ENCODE data around the gene TSPYL6. TPM values are rescaled to one million over a fixed set of nuclear protein-coding genes. Genes with fewer than 3 reads are reported as not detected.

The TSPYL6 gene
- total RNA-seq, 1 experiment from 2014 or later: not detected

- intact Hi-C loops (cut with micrococcal nuclease; ENCODE audit: unreplicated experiment): no loop called here
- no peaks in the 10 kb centered on the region for H3K27me3 Mint-ChIP-seq (ENCODE audit: unreplicated experiment)
- TF ChIP-seq CTCF (IDR thresholded peaks at IDR 0.05; ENCODE audit: unreplicated experiment): no peak
- DNase-seq: no peak
- BruUV-seq (replicated peaks): no TSS peak
- no peak overlapping the region for H3K4me3 Mint-ChIP-seq (ENCODE audit: low read depth, unreplicated experiment)
- no peak overlapping the region for H3K27ac Mint-ChIP-seq (ENCODE audit: unreplicated experiment)
- no peaks in the 10 kb centered on the region for H3K9me3 Mint-ChIP-seq (ENCODE audit: low read depth, unreplicated experiment)
- CTCF ChIA-PET: interaction anchor here (1.0 kb wide), 1 partner anchor 46 kb away, joined by 3 read pairs; no protein-coding TSS in a partner anchor
- no peaks in the 10 kb centered on the region for H3K36me3 Mint-ChIP-seq (ENCODE audit: insufficient read depth, unreplicated experiment)
- no peaks in the 10 kb centered on the region for H3K4me1 Mint-ChIP-seq (ENCODE audit: low read depth, unreplicated experiment)
These were observed 2.1 kb upstream of the TSPYL6 start for GRCh38 chr2:54258166-54258565.

DNA sequence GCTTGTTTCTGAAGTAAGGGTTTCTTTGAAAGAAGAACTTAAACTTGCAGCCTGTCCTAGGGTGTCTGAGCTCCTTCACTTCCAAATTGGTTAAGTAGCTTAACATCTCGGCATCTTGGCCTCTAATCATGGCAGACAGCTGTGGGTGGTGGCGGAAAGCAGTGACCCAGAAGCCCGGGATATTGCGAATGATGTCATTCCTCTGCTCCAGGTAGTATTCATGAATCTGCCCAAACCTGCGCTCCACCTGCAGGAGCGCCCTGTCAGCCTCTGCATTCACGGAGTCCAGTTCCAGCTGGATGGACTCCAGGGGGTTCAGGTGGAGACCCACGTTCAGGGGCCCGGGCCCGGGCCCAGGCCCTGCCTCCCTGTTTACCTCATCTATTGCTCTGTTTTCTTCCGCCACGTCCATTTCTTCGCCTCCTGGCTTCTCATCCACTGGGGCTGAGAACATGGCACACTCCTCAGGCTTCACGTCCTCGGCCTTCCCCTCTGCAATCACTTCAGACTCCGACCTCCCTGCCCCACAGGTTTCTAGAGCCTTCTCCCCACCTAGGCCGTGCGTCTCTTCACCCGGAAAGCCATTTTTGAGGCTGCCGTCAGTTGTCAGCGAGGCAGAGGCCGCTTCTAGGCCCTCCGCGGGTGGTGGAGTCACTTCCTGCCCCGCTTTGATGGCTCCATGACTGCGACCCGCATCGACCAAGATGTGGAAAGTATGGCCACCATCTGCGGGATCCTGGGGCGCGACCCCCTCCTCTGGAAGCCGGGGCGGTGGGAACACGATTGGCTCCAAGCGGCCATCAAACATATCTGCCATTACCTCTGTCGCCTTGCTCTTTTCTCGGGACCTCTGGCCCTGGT is 569 bp downstream of the TSPYL6 start:
- Mint-ChIP-seq H3K4me3 (ENCODE audit: low read depth, unreplicated experiment) (no peak overlapping the region), H3K36me3 (ENCODE audit: insufficient read depth, unreplicated experiment) (no peaks in the 10 kb centered on the region), H3K4me1 (ENCODE audit: low read depth, unreplicated experiment) (no peaks in the 10 kb centered on the region), H3K9me3 (ENCODE audit: low read depth, unreplicated experiment) (no peaks in the 10 kb centered on the region), H3K27me3 (ENCODE audit: unreplicated experiment) (no peaks in the 10 kb centered on the region), H3K27ac (ENCODE audit: unreplicated experiment) (no peak overlapping the region)
- CTCF ChIA-PET: interaction anchor here (1.2 kb wide), 1 partner anchor 13 kb away, joined by 14 read pairs; no protein-coding TSS in a partner anchor
- BruUV-seq (replicated peaks): no TSS peak
- no peak for TF ChIP-seq CTCF (IDR thresholded peaks at IDR 0.05; ENCODE audit: unreplicated experiment)
- DNase-seq: no peak
- intact Hi-C loops (cut with micrococcal nuclease; ENCODE audit: unreplicated experiment): no loop called here

GRCh38 chr2:54254180-54254579 is 1.8 kb downstream of the TSPYL6 start:
- Mint-ChIP-seq H3K27ac (ENCODE audit: unreplicated experiment) (no peak overlapping the region), H3K36me3 (ENCODE audit: insufficient read depth, unreplicated experiment) (no peaks in the 10 kb centered on the region), H3K4me3 (ENCODE audit: low read depth, unreplicated experiment) (no peak overlapping the region), H3K4me1 (ENCODE audit: low read depth, unreplicated experiment) (no peaks in the 10 kb centered on the region), H3K9me3 (ENCODE audit: low read depth, unreplicated experiment) (no peaks in the 10 kb centered on the region), H3K27me3 (ENCODE audit: unreplicated experiment) (no peaks in the 10 kb centered on the region)
- intact Hi-C loops (cut with micrococcal nuclease; ENCODE audit: unreplicated experiment): no loop called here
- no TSS peak for BruUV-seq (replicated peaks)
- CTCF ChIA-PET: interaction anchor here (1.2 kb wide), 1 partner anchor 14 kb away, joined by 14 read pairs; no protein-coding TSS in a partner anchor
- TF ChIP-seq CTCF (IDR thresholded peaks at IDR 0.05; ENCODE audit: unreplicated experiment): no peak
- DNase-seq: no peak

GRCh38 chr2:54249629-54250028 is 6.4 kb downstream of the TSPYL6 start:
- TF ChIP-seq CTCF (IDR thresholded peaks at IDR 0.05; ENCODE audit: unreplicated experiment): no peak
- no TSS peak for BruUV-seq (replicated peaks)
- DNase-seq: no peak
- no peaks in the 10 kb centered on the region for H3K9me3 Mint-ChIP-seq (ENCODE audit: low read depth, unreplicated experiment)
- CTCF ChIA-PET: no interaction called here
- H3K4me1 Mint-ChIP-seq (ENCODE audit: low read depth, unreplicated experiment): no peaks in the 10 kb centered on the region
- no peak overlapping the region for H3K27ac Mint-ChIP-seq (ENCODE audit: unreplicated experiment)
- no peaks in the 10 kb centered on the region for H3K36me3 Mint-ChIP-seq (ENCODE audit: insufficient read depth, unreplicated experiment)
- intact Hi-C loops (cut with micrococcal nuclease; ENCODE audit: unreplicated experiment): no loop called here
- no peaks in the 10 kb centered on the region for H3K27me3 Mint-ChIP-seq (ENCODE audit: unreplicated experiment)
- no peak overlapping the region for H3K4me3 Mint-ChIP-seq (ENCODE audit: low read depth, unreplicated experiment)
